A172 (cell line): ENCODE results near the gene PTPRG. TPM values are rescaled to one million over a fixed set of nuclear protein-coding genes. Genes with fewer than 3 reads are reported as not detected.

Source experiments
- DNase-seq: peaks from one replicate; pipeline ENCODE4 v3.0.0-alpha.2; 2015; ENCODE audit warnings: low spot score
- total RNA-seq: library from RNA; depleted of rRNA; stranded (reverse); fragments of >200 nt; shearing (Covaris generic); gene quantifications from 2 replicates; pipeline ENCODE4 v1.2.3, GENCODE V29; 2014

PTPRG gene
- total RNA-seq, 1 experiment from 2014 or later: 7.3 TPM

DNA sequence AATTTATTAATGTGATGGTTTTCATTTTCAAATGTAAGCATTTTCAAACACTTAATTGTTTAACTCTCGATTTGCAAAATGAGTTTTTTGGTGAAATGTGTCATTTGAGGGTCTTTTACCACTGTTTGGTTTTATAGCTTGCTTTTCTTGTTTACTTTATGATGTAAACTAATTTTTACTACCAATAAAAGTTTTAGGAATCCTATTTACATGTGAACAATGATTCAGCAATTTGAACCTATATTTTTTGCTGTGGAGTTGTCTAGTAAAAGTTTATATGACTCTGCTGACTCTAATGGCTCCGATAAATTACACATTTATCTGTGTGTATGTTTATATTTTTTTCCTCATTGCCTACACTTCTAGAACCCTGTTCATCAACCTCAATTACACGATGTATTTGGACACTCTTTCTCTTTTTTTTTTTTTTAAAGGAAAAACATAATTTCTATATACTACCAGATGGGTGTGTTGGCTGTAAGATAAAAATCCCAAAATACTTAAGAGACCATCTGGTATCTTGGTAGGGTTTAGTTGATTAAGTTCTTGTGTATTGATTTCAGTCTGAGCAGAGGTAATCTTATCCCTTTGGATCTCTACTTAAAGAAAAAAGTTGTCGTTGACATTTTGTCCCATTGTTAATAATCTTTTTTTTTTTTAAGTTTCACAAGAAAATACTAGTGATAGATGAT, 89.5 kb downstream of the PTPRG start:
- DNase-seq: no peak

DNA sequence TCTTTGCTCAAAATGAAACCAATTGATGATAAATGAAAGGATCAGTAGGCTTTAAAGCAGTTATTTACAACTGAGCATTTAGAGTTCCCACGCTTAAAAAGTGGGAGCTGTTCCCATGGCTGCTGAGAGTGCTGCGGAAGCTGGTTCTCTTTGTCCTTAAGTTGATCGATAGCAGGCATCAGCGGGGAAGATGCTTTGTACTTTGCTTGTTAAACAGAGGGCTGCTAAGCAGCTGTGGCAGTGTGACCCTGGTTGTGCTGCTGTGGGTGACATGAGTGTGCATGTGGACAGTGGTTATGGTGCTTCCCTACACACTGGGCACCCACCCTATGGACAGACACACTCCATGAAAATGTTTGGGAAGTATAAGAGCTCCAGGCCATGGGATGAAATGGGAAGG, 96.3 kb downstream of the PTPRG start:
- no peak for DNase-seq

DNA sequence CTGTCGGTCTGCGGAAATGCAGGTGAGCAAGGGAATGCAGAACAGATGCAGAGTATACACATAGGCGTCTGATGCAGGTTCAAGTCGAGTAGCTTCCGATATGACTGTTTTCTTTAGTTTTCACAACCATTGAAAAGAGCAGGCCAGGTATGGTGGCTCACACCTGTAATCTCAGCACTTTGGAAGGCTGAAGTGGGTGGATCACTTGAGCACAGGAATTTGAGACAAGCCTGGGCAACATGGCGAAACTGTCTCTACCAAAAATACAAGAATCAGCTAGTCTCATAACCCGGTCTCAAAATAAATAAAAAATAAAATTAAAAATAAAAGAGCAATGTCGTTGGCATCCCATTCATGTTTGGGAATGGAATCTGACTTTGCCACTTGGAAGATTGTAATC, 101.5 kb downstream of the PTPRG start:
- DNase-seq: no peak

DNA sequence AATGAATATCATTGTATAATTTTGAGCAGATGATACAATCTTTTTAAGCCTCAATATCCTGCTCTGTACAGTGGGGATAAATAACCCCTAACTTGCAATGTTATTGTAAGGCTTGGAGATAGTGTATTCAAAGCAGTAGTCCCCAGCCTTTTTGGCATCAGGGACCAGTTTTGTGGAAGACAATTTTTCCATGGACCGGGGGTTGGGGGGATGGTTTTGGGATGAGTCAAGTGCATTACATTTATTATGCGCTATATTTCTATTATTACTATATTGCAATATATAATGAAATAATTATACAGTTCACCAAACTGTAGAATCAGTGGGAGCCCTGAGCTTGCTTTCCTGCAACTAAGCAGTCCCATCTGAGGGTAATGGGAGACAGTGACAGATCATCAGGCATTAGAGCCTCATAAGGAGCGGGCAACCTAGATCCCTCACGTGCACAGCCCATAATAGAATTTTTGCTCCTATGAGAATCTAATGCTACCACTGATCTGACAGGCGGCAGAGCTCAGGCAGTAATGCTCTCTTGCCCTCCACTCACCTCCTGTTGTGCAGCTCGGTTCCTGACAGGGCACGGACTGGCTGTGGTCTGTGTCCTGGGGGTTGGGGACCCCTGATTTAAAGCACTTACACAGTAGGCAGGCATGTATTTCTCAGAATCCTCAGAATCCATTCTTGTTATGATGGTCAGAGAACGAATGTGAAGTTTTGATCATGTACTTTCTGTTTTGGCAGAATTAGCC, 102.2 kb downstream of the PTPRG start:
- DNase-seq: no peak

DNA sequence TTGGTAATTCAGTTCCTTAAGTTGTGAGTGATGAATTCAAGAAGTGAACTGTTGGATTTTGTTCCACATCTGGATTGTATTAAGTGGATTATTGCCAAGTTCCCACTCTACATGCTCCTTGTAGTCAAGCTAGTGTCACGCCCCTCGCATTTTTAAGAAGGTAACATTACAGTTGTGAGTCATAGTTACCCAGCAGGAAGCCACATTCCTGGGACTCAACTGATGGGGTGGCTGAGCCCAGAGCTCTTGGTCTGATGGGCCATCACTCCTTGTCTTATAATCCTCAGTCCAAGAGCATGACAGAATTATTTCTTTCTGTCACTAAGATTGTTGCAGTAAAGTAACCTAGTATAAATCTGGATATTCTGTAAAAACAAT, 102.7 kb downstream of the PTPRG start:
- peak; percentile 89 for DNase-seq

DNA sequence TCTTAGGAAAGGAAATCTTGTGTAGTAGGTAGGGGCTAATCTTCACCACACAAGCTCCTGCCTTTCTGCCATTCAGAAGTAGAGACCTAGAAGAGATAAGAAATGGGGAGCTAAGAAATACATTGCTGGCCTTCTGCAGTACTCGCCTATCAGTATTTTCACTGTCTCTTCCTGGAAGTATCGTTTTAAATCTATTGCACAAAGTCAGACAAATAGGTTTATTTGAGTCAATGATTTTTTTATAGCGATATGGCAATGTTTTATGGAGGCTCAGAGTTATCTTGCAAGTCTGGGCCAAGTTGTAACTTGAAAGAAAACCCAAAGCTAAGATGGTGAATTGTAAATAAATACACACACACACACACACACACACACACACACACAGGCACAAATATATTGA, 103.8 kb downstream of the PTPRG start:
- no peak for DNase-seq

DNA sequence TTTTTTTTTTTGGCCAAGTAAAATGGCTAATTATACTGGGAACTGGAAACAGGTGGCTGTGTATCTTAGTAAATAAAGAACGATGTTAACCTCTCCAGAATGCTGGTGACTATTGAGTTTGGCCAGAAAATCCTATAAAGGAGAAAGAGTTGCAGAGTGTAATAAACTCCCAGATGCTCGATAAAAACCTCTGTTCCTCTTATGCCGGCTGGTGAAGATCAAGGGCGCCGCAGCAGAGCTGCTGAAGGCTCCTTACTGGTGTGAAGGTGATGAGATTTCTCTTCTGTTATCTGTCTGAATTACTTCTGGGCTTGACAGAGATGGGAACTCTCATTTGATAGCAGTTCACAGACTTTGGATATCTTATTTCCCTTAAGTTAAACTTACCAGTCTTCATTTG, 104.6 kb downstream of the PTPRG start:
- no peak for DNase-seq

DNA sequence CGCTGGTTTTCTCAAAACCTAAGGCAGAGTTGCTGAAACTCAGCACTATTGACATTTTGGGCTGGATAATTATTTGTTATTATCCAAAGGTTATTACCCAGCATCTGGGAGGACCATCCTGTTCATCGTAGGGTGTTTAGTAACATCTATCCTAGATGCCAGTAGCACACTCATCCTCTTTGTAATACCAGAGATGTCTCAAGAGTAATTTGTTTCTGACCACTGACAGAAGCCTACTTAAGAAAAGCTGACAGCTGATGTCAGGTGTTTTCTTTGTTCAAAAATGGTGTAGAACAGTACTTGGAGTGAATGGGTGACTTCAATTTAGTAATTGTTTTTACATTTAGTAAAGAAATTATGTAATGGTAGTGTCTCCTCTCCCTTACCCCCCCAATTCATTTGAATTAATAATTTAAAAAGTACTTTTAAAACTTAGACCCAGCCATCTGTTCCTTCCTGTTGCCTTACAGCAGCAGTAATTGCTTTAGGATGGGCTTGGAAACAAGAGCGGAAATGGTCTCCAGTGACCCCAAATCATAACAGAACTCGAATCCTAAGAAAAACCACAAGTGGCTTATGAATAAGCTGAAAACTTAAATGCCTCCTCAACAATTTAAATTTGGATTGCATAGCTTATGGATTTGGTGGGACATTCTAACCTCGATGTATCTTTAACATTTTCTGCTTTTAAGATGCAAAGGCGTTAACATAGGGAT, 105.4 kb downstream of the PTPRG start:
- DNase-seq: no peak

DNA sequence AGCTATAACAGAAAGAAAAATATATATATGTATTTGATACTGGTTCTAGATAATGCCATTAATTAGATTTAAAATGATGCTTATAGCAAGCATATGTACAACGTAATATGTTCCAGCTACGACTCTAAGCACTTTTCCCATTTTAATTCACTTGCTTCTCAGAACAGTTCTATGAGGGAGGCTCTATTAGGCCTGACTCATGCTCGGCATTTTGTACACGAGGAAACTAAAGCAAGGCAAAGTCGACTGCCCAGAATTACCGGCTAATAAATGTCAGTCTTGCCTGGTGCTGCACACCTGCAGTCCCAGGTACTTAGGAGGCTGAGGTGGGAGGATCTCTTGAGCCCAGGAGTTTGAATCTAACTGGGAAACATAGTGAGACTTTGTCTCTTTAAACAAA, 106.0 kb downstream of the PTPRG start:
- no peak for DNase-seq

DNA sequence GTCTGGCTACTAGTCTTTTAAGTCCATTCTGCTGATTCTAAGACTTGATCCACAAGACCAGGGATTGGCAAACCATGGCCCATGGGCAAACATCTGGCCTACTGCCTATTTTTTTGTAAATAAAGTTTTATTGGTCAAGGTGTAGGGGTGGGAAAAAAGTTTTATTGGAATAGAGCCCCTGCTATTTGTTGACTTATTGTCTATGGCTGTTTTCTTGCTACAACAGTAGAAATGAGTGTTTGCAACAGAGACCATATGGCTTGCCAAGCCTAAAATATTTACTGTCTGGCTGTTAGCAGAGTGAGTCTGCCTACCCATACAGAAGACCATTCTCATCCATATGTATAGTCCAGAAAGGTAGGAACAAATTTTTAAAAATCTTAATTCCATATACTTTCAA, 106.4 kb downstream of the PTPRG start:
- DNase-seq: no peak

DNA sequence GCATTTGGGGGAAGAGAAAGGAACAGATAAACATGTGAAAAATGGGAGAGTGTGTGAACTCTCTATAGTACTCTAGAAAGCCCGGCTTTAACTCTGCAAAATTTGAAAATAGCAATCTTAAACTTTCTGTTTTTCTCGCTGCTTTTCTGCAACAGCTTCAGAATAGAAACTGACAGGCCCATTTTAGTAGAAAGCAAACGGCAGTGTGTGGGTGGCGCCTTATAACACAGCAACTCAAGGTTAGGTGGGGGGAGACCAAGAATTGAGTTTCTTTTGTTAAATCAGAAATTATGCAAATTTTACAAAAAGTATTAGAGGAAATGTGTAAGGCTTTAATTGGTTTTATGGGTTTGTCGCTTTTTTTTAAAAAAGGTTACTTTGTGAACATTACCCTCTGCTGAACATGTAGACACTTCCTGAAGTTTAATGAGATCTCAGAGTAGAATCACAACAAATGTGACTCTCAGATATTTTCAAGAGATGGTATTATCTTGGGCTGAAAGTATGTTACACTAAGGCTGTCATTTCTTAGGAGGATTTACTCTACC, 107.0 kb downstream of the PTPRG start:
- DNase-seq: no peak

DNA sequence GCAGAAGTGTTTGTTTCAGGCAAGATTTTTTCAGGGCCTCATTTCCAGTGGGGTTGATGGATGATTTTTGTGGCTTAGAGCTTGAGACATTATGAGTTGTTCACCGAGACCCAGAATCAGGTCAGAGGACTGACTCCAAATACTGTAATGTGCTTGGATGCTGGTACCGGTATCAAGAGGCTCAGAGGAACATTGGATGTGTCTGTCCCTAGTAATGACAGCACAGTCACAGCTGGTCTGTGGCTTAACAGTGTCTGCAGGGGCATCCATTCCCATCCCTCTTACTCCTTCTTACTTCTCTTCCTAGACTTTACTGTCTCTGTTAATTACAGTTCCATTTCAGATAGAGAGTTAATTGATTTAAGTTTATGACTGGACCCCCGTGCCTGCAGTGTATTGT, 107.8 kb downstream of the PTPRG start:
- no peak for DNase-seq

DNA sequence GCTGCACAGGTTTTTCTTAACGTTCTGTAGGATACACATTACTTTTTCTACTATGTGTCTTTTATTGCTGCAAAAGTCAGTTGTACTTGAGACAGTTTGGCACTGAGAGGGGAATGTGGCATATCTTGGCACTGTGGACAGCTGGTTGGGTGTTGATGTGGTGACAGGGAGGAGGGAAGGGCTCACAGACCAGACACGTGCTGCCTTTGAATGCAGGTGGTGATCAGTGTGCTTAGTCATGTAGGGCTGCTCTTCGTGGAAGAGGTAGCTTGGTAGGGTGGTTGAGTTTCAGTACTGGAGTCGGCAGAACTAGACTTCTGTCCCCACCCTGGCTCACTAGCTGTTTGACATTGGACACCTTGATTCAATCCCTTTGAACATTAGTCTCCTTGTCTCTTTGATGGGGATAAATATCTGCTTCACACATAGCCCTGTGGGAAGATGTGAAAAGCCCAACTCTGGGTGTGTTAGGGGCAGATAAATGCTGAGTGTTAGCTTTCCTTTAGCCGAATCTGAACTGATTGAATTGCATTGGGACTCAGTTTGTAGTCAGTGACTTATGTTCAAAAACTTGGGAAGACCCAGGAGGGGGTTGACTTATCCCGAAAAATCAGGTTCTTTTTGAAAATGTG, 108.4 kb downstream of the PTPRG start:
- peak; percentile 6 for DNase-seq

DNA sequence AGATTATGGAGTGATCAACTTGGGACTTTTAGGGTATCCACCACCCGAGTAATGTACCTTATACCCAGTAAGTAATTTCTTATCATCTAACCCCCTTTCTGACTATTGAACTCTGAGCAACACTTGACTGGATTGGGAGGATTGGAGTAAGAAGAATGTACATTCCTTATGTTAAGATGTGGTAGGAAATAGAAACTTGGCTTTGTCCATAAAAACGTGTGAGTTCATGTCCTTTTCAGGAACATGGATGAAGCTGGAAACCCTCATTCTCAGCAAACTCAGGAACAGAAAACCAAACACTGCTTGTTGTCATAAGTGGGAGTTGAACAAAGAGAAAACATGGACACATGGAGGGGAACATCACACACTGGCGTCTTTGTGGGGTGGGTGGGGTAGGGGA, 112.3 kb downstream of the PTPRG start:
- DNase-seq: no peak

DNA sequence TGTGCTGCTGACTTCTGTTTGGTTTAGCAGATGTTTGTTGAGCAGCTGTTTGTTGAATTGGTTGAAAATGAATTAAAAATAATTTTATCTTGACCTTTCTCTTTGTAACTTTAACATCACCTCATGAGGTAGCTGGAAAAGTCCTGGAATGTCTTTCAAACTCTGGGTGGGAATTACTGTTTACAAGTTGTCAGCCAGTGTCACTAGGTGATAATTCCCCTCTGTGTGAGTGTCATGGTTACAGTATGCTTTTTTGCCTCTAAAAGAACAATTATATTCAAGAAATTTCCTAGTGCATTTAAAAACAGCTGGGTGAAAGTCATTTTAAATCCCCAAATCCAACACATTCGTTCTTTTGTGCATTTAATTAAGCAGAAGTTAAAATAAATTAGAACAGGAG, 113.2 kb downstream of the PTPRG start:
- DNase-seq: no peak

DNA sequence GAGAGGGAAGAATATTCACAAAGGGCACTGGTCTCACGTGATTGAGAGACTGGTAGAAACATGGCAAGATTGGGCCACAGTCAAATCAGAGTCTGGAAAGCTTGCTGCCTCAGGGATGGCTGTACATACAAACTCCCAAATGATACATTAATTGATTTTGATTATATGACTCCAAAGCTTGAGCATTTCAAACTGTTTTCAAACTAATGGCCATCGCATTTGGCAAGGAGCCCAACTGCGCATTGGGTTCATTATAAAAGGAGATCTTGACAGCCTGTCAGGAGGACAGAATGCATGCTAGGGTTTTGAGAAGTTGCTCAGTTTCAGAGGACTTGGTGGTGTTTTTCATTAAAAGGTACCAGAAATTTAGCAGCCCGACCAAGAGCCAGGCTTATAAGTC, 117.7 kb downstream of the PTPRG start:
- DNase-seq: no peak

DNA sequence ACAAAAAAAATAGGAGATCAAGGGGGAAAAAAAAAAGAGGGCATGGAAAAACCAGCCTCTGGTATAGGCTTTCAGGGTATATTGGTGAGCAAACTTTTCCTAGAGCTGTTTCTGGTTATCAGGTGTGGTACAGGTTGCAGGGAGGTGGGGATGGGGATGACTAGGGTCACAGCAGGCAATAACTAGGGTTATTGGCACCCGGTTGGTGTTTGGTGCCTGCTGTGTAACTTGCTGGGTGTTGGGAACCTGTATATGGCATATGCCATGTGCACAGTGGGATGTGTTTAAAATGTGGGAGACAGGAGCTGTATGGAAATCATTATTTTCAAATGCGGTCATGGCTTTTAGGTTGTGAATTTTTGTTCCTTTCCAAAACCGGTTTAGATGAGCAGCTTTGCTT, 119.2 kb downstream of the PTPRG start:
- DNase-seq: no peak

DNA sequence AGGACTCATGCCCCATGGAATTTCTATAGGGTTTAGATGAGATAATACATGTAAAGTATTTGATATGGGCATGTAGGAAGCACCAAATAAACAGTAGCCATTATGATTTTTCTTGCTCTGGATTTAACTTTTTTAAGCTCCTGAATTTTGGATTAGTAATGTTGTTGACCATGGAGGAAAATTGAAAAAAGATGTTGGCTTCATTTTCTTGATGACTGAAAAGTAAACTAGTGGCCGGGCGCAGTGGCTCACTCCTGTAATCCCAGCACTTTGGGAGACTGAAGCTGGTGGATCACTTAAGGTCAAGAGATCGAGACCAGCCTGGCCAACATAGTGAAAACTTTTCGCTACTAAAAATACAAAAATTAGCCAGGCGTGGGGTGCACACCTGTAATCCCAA, 120.3 kb downstream of the PTPRG start:
- no peak for DNase-seq

DNA sequence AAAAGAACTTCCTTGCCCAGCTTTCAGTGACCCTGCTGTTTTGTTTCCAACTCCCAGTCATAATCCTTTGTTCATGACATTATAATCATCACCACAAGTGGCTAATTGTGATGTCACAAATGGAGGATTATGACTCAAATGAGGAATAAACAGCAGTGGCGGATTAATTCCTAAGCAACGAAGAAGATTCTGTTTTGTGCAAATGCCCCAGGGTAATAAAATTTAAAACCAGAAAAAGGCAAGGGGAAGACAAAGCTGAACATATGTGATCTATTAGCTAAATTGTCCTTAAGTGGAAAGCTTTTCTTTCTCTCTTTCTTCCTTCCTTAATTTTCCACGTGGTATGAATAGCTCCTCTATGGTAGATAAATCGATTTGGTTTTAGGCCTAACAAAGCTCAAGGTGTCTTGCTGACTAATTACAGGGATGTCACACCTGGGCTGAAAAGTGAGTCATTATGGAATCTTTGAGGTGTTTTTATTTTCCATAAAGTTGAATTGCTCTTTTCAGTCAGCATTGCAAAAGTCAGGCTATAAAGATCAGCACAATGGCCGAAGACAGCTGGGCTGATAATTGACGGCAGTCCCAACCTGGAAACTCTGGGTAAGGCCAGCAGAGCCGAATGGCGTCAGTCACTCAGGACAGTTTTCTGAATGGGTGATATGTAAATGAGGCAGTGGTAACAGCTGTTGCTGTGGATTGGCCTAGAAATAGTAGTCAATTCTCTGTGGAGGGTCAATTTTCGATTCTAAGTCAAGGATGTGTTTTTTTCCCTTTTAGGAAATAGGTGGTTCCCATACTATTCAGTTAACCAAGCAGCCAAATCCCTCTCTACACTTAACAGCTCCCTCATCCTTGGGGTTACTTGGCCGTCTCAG, 121.5 kb downstream of the PTPRG start:
- peak; percentile 23 for DNase-seq

DNA sequence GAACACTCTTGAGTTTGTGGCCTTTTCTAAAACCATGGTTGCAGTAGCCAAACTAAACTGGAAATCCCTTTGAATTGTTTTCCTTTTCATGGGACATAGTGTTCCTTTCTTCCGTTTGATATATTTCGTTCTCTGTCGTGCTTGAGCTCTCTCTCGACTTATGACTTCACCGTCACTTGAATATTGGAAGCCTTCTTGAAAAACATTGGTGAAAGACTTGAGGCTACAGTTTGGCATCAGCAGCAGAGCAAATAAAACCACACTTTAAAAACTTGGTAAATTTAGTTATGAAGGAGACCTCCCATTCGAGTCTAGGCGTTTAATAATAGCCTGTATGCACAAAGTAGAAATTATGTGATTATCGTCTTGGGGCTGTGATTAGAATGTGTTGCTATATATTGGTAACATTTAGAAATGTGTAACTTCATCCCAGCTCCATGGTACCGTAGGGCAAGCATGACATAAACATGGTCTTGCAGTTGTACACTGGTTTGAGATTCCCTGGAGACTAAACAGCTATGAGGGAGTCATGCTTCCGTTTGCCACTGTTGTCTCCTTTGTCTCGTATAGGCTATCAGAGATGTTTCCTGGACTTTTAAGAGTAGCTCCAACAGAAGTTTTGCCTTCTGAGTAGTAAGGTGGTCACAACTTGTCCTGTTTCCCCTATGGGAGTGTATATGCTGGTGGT, 122.3 kb downstream of the PTPRG start:
- DNase-seq: no peak

DNA sequence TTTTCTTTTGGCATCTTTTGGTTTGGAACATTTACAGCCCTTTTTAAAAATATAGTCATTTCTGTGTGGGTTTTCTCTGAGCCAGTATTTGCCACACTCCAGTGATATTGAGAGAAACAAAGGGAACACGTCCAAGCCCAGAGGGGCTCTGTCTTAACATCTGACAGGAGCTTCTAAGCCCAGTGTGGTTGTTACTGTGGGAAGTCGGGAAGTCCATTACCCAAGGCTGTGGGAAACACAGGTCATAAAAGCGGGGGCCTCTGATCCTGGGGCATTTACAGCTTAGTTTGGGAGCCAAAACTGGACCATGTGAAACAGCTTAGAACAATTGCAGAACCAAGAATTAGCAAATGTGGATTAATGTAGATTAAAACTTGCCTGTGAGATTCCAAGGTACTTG, 123.0 kb downstream of the PTPRG start:
- no peak for DNase-seq
